HEK293 (cell line): ENCODE results near the gene CMYA5.

Experiments
- CTCF ChIA-PET: fragments of 350-600 bp; formaldehyde crosslinking; extraction: SDS; loops from one replicate; lab custom pipeline; 2021; ENCODE audit warnings: antibody characterized with exemption; lab: Yijun Ruan, JAX
- POLR2A ChIA-PET: fragments of 300-600 bp; formaldehyde crosslinking; extraction: SDS; loops from one replicate; lab custom pipeline; 2020; ENCODE audit warnings: antibody characterized with exemption, inconsistent platforms; lab: Yijun Ruan, JAX
- H3K27ac ChIP-seq: fragments of 200-500 bp; sonication (Bioruptor generic); 2 replicates; pipeline ENCODE4 v1.5.1; 2014; ENCODE audit warnings: low read depth, low read length, control low read depth, inconsistent platforms; ENCODE audit errors: extremely low read depth
- H3K36me3 ChIP-seq, 2 experiments: fragments of 200-500 bp in 1 of 2; sonication (Bioruptor generic) in 1 of 2; 1 replicate in 1 of 2; 2 replicates in 1 of 2; pipeline ENCODE4 v1.5.1; 2014 to 2017; ENCODE audit warnings: inconsistent platforms in 2 of 2, low read length in 2 of 2; ENCODE audit not compliant: control insufficient read depth in 2 of 2, insufficient read depth in 1 of 2
- H3K4me1 ChIP-seq: fragments of 200-500 bp; sonication (Bioruptor generic); 2 replicates; pipeline ENCODE4 v1.5.1; 2014; ENCODE audit warnings: mild to moderate bottlenecking, low read length, inconsistent platforms; ENCODE audit not compliant: control insufficient read depth, insufficient read depth
- H3K4me3 ChIP-seq: 2 replicates; pipeline ENCODE4 v1.5.1; 2011; ENCODE audit warnings: low read depth, mild to moderate bottlenecking, control low read depth, low read length, moderate library complexity
- H3K9me3 ChIP-seq: fragments of 200-500 bp; sonication (Bioruptor generic); 2 replicates; pipeline ENCODE4 v1.5.1; 2014; ENCODE audit warnings: low read depth, low read length, inconsistent platforms; ENCODE audit not compliant: control insufficient read depth, insufficient read depth
- BCL11B ChIP-seq: fragments of 450-650 bp; formaldehyde crosslinking; IDR thresholded peaks from 2 replicates; pipeline ENCODE4 v1.5.1; 2016; ENCODE audit warnings: low read depth, missing biosample characterization, missing genetic modification characterization
- FEZF1 ChIP-seq: fragments of 450-650 bp; formaldehyde crosslinking; IDR thresholded peaks from 2 replicates; pipeline ENCODE4 v1.5.1; 2016; ENCODE audit warnings: missing biosample characterization, missing genetic modification characterization
- MEIS1 ChIP-seq: sonication (generic); formaldehyde crosslinking; IDR thresholded peaks from 2 replicates; pipeline ENCODE4 v1.8.1; 2022; ENCODE audit warnings: missing genetic modification reagents, mild to moderate bottlenecking, borderline replicate concordance
- OVOL3 ChIP-seq: fragments of 450-650 bp; formaldehyde crosslinking; IDR thresholded peaks from 2 replicates; pipeline ENCODE4 v1.5.1; 2016; ENCODE audit warnings: missing biosample characterization, missing genetic modification characterization
- YY2 ChIP-seq: fragments of 450-650 bp; formaldehyde crosslinking; IDR thresholded peaks from 2 replicates; pipeline ENCODE4 v1.5.1; 2016; ENCODE audit warnings: missing biosample characterization, missing genetic modification characterization
- ZNF174 ChIP-seq: fragments of 450-650 bp; formaldehyde crosslinking; IDR thresholded peaks from 2 replicates; pipeline ENCODE4 v1.5.0; 2017; ENCODE audit warnings: missing biosample characterization, mild to moderate bottlenecking, missing genetic modification characterization
- ZNF19 ChIP-seq: fragments of 450-650 bp; formaldehyde crosslinking; IDR thresholded peaks from 2 replicates; pipeline ENCODE4; 2016; ENCODE audit warnings: missing biosample characterization, missing genetic modification characterization, low read depth
- ZNF660 ChIP-seq: fragments of 450-650 bp; IDR thresholded peaks from 2 replicates; pipeline ENCODE4 v1.5.1; 2018; ENCODE audit warnings: missing biosample characterization, mild to moderate bottlenecking, missing genetic modification characterization
- ZNF701 ChIP-seq: fragments of 450-650 bp; formaldehyde crosslinking; IDR thresholded peaks from 2 replicates; pipeline ENCODE4 v1.5.1; 2016; ENCODE audit warnings: missing biosample characterization, missing genetic modification characterization
- ZNF707 ChIP-seq: fragments of 450-650 bp; formaldehyde crosslinking; IDR thresholded peaks from 2 replicates; pipeline ENCODE4 v1.5.1; 2016; ENCODE audit warnings: missing biosample characterization, missing genetic modification characterization
- ZNF791 ChIP-seq: fragments of 450-650 bp; formaldehyde crosslinking; IDR thresholded peaks from 2 replicates; pipeline ENCODE4 v1.5.1; 2016; ENCODE audit warnings: missing biosample characterization, missing genetic modification characterization
- ZNF837 ChIP-seq: fragments of 450-650 bp; formaldehyde crosslinking; IDR thresholded peaks from 2 replicates; pipeline ENCODE4 v1.5.1; 2016; ENCODE audit warnings: missing biosample characterization, missing genetic modification characterization
- TF ChIP-seq, protein P1 (sequence below): fragments of 450-650 bp; formaldehyde crosslinking; conservative IDR thresholded peaks from 2 replicates; pipeline ENCODE4 v1.5.1; 2016; ENCODE audit warnings: low read depth, missing biosample characterization, missing genetic modification characterization
- TF ChIP-seq, protein P2 (sequence below): fragments of 450-650 bp; formaldehyde crosslinking; IDR thresholded peaks from 2 replicates; pipeline ENCODE4 v1.5.1; 2016; ENCODE audit warnings: missing biosample characterization, missing genetic modification characterization, low read depth
- TF ChIP-seq, protein P3 (sequence below): fragments of 450-650 bp; formaldehyde crosslinking; IDR thresholded peaks from 2 replicates; pipeline ENCODE4 v1.5.1; 2017; ENCODE audit warnings: missing biosample characterization, missing genetic modification characterization
- TF ChIP-seq, protein P4 (sequence below): fragments of 450-650 bp; formaldehyde crosslinking; IDR thresholded peaks from 2 replicates; pipeline ENCODE4 v1.5.1; 2017; ENCODE audit warnings: missing biosample characterization, missing genetic modification characterization

CMYA5 gene

DNA sequence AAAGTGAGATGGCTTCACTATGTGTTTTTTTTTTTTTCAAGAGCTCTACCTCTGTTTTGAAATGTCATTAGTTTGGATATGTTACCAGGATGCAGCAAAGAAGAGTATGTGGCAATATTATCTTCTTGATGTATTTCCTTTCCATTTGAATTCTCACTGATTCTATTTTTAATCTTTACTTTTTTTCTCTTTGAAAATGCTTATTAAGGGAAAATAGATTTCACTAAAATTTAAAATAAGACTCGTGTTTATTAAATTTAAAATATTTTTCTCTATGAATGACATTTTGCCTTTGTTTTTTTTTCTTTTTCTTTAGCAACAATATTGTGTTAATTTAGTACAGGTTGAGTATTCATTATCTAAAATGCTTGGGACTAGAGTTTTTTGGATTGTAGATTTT is 48.2 kb upstream of the CMYA5 start:
- Histone ChIP-seq H3K27ac (no peak overlapping the region), H3K4me1 (no peaks in the 10 kb centered on the region), H3K4me3 (no peak overlapping the region), H3K9me3 (no peaks in the 10 kb centered on the region), H3K36me3 (peaks cover 38 to 58% of the 10 kb centered on the region in 2 experiments)
- ChIA-PET CTCF (interaction anchor here (0.6 kb wide), 1 partner anchor 485 kb away, joined by 4 read pairs; no protein-coding TSS in a partner anchor), POLR2A (no interaction called here)
- no peak for TF ChIP-seq ZNF174 (tag by site-specific recombination)
- no peak for TF ChIP-seq OVOL3 (tag by site-specific recombination)
- no peak for TF ChIP-seq BCL11B (tag by site-specific recombination)
- no peak for TF ChIP-seq FEZF1
- no peak for TF ChIP-seq ZNF19
- TF ChIP-seq MEIS1 (CRISPR knock-in tag): no peak
- TF ChIP-seq YY2 (tag by site-specific recombination): no peak
- TF ChIP-seq, protein P1, sequence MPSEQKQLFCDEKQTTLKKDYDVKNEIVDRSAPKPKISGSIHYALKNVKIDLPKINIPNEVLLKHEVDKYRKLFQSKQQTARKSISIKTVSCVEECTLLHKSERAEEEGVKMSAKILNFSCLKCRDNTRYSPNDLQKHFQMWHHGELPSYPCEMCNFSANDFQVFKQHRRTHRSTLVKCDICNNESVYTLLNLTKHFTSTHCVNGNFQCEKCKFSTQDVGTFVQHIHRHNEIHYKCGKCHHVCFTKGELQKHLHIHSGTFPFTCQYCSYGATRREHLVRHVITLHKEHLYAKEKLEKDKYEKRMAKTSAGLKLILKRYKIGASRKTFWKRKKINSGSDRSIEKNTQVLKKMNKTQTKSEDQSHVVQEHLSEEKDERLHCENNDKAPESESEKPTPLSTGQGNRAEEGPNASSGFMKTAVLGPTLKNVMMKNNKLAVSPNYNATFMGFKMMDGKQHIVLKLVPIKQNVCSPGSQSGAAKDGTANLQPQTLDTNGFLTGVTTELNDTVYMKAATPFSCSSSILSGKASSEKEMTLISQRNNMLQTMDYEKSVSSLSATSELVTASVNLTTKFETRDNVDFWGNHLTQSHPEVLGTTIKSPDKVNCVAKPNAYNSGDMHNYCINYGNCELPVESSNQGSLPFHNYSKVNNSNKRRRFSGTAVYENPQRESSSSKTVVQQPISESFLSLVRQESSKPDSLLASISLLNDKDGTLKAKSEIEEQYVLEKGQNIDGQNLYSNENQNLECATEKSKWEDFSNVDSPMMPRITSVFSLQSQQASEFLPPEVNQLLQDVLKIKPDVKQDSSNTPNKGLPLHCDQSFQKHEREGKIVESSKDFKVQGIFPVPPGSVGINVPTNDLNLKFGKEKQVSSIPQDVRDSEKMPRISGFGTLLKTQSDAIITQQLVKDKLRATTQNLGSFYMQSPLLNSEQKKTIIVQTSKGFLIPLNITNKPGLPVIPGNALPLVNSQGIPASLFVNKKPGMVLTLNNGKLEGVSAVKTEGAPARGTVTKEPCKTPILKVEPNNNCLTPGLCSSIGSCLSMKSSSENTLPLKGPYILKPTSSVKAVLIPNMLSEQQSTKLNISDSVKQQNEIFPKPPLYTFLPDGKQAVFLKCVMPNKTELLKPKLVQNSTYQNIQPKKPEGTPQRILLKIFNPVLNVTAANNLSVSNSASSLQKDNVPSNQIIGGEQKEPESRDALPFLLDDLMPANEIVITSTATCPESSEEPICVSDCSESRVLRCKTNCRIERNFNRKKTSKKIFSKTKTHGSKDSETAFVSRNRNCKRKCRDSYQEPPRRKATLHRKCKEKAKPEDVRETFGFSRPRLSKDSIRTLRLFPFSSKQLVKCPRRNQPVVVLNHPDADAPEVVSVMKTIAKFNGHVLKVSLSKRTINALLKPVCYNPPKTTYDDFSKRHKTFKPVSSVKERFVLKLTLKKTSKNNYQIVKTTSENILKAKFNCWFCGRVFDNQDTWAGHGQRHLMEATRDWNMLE (tag by site-specific recombination): no peak
- no peak for TF ChIP-seq ZNF837 (tag by site-specific recombination)
- TF ChIP-seq ZNF701 (tag by site-specific recombination): no peak
- no peak for TF ChIP-seq ZNF707 (tag by site-specific recombination)

DNA sequence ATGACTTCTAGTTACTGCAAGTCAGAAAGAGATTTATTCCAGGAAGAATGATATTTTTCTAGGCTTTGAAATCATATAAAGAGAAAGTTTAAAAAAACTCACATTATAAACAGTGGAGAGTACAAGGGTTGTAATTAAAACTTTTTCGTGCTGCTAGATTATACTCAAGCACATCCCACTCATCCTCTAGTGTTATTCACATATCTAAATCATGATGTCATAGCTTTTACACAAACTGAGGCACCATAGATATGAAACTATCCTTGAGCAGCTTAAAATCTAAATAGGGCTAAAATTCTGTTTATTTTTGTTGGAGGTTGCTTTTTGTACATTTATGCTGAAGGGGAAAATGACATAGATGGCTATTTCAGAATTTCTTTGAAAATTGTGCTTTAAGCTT is 47.4 kb upstream of the CMYA5 start:
- ChIA-PET CTCF (interaction anchor here (0.6 to 0.7 kb wide), 2 partner anchors 62 to 1986 kb away, joined by 3 read pairs; no protein-coding TSS in a partner anchor), POLR2A (no interaction called here)
- H3K27ac ChIP-seq: no peak overlapping the region
- TF ChIP-seq, protein P2, sequence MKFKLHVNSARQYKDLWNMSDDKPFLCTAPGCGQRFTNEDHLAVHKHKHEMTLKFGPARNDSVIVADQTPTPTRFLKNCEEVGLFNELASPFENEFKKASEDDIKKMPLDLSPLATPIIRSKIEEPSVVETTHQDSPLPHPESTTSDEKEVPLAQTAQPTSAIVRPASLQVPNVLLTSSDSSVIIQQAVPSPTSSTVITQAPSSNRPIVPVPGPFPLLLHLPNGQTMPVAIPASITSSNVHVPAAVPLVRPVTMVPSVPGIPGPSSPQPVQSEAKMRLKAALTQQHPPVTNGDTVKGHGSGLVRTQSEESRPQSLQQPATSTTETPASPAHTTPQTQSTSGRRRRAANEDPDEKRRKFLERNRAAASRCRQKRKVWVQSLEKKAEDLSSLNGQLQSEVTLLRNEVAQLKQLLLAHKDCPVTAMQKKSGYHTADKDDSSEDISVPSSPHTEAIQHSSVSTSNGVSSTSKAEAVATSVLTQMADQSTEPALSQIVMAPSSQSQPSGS (tag by site-specific recombination): peak; percentile 80
- TF ChIP-seq ZNF660 (no peak), ZNF791 (tag by site-specific recombination) (no peak)
- TF ChIP-seq, protein P3, sequence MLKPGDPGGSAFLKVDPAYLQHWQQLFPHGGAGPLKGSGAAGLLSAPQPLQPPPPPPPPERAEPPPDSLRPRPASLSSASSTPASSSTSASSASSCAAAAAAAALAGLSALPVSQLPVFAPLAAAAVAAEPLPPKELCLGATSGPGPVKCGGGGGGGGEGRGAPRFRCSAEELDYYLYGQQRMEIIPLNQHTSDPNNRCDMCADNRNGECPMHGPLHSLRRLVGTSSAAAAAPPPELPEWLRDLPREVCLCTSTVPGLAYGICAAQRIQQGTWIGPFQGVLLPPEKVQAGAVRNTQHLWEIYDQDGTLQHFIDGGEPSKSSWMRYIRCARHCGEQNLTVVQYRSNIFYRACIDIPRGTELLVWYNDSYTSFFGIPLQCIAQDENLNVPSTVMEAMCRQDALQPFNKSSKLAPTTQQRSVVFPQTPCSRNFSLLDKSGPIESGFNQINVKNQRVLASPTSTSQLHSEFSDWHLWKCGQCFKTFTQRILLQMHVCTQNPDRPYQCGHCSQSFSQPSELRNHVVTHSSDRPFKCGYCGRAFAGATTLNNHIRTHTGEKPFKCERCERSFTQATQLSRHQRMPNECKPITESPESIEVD (tag by site-specific recombination): peak; percentile 54; the same call in 1 of the 2 replicates
- TF ChIP-seq, protein P4, sequence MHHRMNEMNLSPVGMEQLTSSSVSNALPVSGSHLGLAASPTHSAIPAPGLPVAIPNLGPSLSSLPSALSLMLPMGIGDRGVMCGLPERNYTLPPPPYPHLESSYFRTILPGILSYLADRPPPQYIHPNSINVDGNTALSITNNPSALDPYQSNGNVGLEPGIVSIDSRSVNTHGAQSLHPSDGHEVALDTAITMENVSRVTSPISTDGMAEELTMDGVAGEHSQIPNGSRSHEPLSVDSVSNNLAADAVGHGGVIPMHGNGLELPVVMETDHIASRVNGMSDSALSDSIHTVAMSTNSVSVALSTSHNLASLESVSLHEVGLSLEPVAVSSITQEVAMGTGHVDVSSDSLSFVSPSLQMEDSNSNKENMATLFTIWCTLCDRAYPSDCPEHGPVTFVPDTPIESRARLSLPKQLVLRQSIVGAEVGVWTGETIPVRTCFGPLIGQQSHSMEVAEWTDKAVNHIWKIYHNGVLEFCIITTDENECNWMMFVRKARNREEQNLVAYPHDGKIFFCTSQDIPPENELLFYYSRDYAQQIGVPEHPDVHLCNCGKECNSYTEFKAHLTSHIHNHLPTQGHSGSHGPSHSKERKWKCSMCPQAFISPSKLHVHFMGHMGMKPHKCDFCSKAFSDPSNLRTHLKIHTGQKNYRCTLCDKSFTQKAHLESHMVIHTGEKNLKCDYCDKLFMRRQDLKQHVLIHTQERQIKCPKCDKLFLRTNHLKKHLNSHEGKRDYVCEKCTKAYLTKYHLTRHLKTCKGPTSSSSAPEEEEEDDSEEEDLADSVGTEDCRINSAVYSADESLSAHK (tag by site-specific recombination): no peak
- no peak overlapping the region for H3K4me3 ChIP-seq
- H3K36me3 ChIP-seq: peaks cover 40 to 64% of the 10 kb centered on the region in 2 experiments
- H3K9me3 ChIP-seq: no peaks in the 10 kb centered on the region
- no peaks in the 10 kb centered on the region for H3K4me1 ChIP-seq
